Measurements from ENCODE around the gene ANGPTL7.
"Not testable (repeated sequence)": the region's sequence is repeated elsewhere in the genome, so short reads cannot be mapped to it uniquely, and the experiment has no call there.

Gene ANGPTL7

DNA sequence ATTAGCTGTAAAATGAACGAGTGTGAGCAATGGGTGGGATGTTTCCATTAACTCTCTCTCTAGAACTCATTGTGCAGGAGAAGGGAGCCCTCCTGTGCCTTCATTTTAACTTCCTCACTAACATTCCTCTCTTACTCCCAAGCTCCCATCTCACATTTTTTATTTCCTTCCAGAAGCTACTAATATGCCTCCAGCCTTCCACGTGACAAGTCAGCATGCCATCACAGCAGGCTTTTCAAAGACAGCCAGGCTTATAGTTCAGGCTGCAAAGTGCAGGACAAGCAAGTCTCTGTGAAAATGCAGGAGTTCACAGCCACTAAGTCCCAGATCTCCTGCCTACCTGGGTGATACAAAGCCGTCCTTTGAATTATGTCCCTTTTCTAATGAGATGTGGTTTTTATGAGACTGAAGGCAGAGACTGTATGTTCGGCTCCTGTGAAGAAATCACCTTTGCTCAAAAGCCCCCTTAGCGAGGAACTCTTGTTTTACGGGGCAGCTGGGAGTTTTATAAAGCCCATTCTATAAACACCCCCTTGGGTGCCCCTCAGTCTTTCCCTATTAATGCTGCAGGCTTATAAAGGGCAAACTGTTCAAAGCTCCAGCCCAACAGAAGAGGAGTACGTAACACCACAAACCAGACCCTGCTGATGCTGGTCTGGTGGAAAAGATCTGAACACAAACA, 14.8 kb upstream of the ANGPTL7 start:
- no peak overlapping the region for H3K4me3 ChIP-seq (replicated peaks; ENCODE audit: low read depth, low read length)
- no peaks in the 10 kb centered on the region for H3K27me3 ChIP-seq (replicated peaks; ENCODE audit: control insufficient read depth, insufficient read depth, low read length)
- DNase-seq (ENCODE audit: extremely low read depth, insufficient read length), result no peak
- peaks cover 4% of the 10 kb centered on the region for H3K36me3 ChIP-seq (ENCODE audit: control insufficient read depth, insufficient read depth, low read length)
- TF ChIP-seq, protein P1, sequence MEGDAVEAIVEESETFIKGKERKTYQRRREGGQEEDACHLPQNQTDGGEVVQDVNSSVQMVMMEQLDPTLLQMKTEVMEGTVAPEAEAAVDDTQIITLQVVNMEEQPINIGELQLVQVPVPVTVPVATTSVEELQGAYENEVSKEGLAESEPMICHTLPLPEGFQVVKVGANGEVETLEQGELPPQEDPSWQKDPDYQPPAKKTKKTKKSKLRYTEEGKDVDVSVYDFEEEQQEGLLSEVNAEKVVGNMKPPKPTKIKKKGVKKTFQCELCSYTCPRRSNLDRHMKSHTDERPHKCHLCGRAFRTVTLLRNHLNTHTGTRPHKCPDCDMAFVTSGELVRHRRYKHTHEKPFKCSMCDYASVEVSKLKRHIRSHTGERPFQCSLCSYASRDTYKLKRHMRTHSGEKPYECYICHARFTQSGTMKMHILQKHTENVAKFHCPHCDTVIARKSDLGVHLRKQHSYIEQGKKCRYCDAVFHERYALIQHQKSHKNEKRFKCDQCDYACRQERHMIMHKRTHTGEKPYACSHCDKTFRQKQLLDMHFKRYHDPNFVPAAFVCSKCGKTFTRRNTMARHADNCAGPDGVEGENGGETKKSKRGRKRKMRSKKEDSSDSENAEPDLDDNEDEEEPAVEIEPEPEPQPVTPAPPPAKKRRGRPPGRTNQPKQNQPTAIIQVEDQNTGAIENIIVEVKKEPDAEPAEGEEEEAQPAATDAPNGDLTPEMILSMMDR (IDR thresholded peaks at IDR 0.05; ENCODE audit: insufficient read depth, low read length, poor library complexity, severe bottlenecking), result no peak

DNA sequence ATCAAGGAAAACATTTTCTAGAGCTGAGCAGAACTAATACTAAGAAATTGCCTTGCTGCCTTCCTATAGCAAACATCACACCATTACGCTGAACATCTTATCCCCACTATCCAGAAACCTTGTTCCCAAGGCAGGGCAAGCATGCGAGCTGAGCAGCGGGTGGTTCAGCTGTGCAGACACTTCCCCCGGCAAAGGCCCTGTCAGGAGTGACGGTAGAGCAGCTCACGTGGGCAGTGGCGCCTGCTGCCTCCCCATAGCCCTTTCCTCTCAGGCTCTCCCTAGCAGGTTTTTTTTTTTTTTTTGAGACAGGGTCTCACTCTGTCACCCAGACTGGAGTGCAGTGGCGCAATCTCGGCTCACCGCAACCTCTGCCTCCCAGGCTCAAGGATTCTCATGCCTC, 13.7 kb upstream of the ANGPTL7 start:
- TF ChIP-seq, protein P1 (IDR thresholded peaks at IDR 0.05; ENCODE audit: insufficient read depth, low read length, poor library complexity, severe bottlenecking), result no peak
- no peaks in the 10 kb centered on the region for H3K27me3 ChIP-seq (replicated peaks; ENCODE audit: control insufficient read depth, insufficient read depth, low read length)
- peaks cover 8% of the 10 kb centered on the region for H3K36me3 ChIP-seq (ENCODE audit: control insufficient read depth, insufficient read depth, low read length)
- no peak for DNase-seq (ENCODE audit: extremely low read depth, insufficient read length)
- no peak overlapping the region for H3K4me3 ChIP-seq (replicated peaks; ENCODE audit: low read depth, low read length)

DNA sequence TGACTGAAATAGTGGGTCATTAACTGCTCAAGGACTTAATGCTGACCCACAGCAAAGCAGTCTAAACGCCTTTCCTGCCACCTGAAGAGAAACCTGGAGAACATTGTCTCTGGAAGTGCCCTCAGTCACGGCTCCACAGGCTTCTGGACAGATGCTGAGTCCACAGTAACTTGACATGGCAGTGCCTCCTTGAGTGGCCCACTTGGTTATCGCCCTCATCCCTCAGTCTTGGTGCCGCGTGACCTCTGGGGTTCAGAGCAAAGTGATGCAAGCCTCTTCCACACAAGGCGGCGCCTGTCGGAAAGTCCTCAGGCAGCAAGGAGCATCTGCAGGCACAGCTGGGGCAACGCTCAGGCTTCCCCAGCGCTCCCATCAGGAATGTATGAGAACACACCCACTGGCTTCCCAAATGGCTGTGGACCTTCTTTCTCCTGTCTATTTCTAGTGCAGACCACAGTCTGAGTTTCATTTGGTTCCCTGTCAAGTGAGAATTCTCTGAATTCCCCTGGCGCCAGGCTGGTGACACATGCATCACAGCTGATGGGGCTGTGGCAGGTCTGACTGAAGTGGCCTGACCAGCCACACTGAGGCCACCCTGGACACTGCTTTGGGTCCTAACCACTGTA, 13.0 kb upstream of the ANGPTL7 start:
- TF ChIP-seq, protein P1 (IDR thresholded peaks at IDR 0.05; ENCODE audit: insufficient read depth, low read length, poor library complexity, severe bottlenecking), result no peak
- DNase-seq (ENCODE audit: extremely low read depth, insufficient read length), result no peak
- H3K36me3 ChIP-seq (ENCODE audit: control insufficient read depth, insufficient read depth, low read length), result peaks cover 8% of the 10 kb centered on the region
- no peaks in the 10 kb centered on the region for H3K27me3 ChIP-seq (replicated peaks; ENCODE audit: control insufficient read depth, insufficient read depth, low read length)
- no peak overlapping the region for H3K4me3 ChIP-seq (replicated peaks; ENCODE audit: low read depth, low read length)

DNA sequence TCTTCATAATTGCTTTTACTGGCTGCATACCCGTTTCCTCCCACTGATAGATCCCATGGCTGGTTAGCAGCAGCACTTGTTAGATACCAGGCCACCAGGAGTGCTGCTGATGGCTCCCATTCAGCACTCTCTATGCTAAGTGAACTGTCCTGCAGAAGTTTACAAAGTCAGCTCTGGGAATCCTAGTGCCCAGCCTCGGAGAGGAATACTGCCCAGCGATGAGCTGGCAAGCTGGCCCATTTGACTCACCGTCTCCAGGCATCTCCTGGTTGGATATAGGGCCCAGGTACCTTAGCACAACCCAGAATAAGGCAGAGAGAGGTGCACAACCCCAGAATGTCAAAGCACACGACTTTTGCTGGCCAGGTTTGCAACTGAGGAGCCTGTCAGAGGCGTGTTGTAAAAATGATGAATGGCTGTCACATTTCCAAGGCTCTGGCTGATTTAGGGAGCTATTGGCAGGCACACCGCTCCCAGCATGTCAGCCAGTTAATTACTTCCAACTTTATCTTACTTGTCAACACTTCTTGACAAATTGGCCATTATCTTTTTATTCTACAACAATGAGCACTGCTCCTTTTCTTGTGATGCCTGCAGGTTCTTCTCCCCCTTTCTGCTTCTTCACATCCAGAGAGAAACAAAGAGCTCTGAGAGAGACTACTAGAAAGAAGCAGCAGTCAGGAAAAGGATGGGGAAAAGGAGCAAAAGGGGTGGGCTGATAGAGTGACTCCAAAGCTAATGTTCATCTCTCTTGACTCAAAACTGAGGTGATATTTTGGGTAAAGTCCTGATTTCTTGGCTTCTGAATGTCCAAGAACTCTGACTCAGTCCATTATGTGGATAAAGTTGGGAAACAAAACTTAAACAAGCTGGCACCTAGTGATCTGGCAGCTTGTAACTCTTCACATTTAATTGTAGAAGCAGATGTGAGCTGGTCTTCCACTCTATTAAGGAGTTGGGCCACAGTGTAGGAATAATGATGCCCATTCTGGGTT, 10.8 kb upstream of the ANGPTL7 start:
- no peak for DNase-seq (ENCODE audit: extremely low read depth, insufficient read length)
- TF ChIP-seq, protein P1 (IDR thresholded peaks at IDR 0.05; ENCODE audit: insufficient read depth, low read length, poor library complexity, severe bottlenecking), result no peak
- Histone ChIP-seq H3K4me3 (replicated peaks; ENCODE audit: low read depth, low read length) (no peak overlapping the region), H3K27me3 (replicated peaks; ENCODE audit: control insufficient read depth, insufficient read depth, low read length) (no peaks in the 10 kb centered on the region), H3K36me3 (ENCODE audit: control insufficient read depth, insufficient read depth, low read length) (peaks cover 8% of the 10 kb centered on the region)

DNA sequence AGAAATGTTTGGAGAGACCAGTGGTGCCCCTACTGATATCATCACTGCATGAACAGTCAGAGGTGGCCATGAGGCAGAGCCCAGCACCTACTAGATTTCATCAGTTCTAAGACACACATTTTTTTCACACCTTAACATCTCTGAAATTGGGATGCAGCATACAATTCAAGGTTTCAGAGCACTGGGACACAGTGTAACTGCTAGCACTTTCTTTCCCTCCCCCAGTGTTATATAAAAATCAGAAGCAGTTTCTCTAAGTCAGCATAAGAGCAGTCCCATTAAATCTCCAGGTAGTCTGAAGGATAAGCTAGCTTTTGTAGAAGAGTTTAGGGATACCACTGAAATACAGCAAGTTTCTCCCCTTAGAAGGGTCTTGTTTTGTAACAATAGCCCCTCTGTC, 10.0 kb upstream of the ANGPTL7 start:
- H3K36me3 ChIP-seq (ENCODE audit: control insufficient read depth, insufficient read depth, low read length), result peaks cover 6% of the 10 kb centered on the region
- no peak overlapping the region for H3K4me3 ChIP-seq (replicated peaks; ENCODE audit: low read depth, low read length)
- no peaks in the 10 kb centered on the region for H3K27me3 ChIP-seq (replicated peaks; ENCODE audit: control insufficient read depth, insufficient read depth, low read length)
- TF ChIP-seq, protein P1 (IDR thresholded peaks at IDR 0.05; ENCODE audit: insufficient read depth, low read length, poor library complexity, severe bottlenecking), result no peak
- DNase-seq (ENCODE audit: extremely low read depth, insufficient read length), result no peak

DNA sequence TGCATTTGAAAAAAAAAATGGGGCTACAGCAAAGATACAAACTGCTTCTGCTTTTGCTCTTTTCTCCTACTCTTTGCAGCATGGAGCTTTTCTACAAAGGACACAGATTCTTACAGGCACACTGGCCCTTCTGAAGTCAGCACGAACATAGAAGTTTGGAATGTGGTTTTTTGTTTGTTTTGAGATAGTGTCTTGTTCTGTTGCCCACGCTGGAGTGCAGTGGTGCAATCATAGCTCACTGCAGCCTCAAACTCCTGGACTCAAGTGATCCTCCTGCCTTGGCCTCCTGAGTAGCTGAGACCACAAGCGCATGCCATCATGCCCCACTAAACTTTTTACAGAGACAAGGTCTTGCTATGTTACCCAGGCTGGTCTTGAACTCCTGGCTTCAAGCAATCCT, 9.4 kb upstream of the ANGPTL7 start:
- not testable (repeated sequence) for H3K4me3 ChIP-seq (replicated peaks; ENCODE audit: low read depth, low read length); DNase-seq (ENCODE audit: extremely low read depth, insufficient read length); H3K36me3 ChIP-seq (ENCODE audit: control insufficient read depth, insufficient read depth, low read length); H3K27me3 ChIP-seq (replicated peaks; ENCODE audit: control insufficient read depth, insufficient read depth, low read length)
